A549 (cell line): Measurements from ENCODE around the gene CCL4L2. TPM values are rescaled to one million over a fixed set of nuclear protein-coding genes. Genes with fewer than 3 reads are reported as not detected.
"Not testable (repeated sequence)": the region's sequence is repeated elsewhere in the genome, so short reads cannot be mapped to it uniquely, and the experiment has no call there.

Experiments used
- ATAC-seq, 2 experiments: fragments of 200-7000 bp in 1 of 2; fragments of >200 bp in 1 of 2; cut with Nextera tagmentation in 1 of 2; cut with Tn5 transposase in 1 of 2; 3 replicates each; pipeline versions ENCODE4 v1.8.0 to v1.9.1; 2018 to 2020; ENCODE audit warnings: mild to moderate bottlenecking in 1 of 2, moderate library complexity in 1 of 2
- CTCF ChIA-PET: fragments of 300-600 bp; sonication (Branson Sonifier 250); formaldehyde crosslinking; extraction: SDS; loops from one replicate; lab custom pipeline; 2021; ENCODE audit warnings: antibody characterized with exemption, inconsistent platforms; lab: Yijun Ruan, JAX
- POLR2A ChIA-PET: fragments of 350-600 bp; formaldehyde crosslinking; extraction: SDS; loops from one replicate; lab custom pipeline; 2021; ENCODE audit warnings: antibody characterized with exemption, inconsistent platforms; lab: Yijun Ruan, JAX
- DNase-seq, 2 experiments: peaks; one replicate each; pipeline versions ENCODE4 v3.0.0 to v3.0.0-alpha.2; 2011 to 2016; ENCODE audit warnings: low read depth in 1 of 2, low spot score in 1 of 2
- FAIRE-seq: peaks from 2 replicates; lab custom pipeline; 2011; peaks lifted over from hg19 to GRCh38; lab: Jason Lieb, UNC
- H3K27ac ChIP-seq, 2 experiments: fragments of >200 bp; sonication (Bioruptor Twin); formaldehyde crosslinking; 3 replicates each; pipeline ENCODE4 v1.5.1; 2016 to 2017
- H3K4me1 ChIP-seq: fragments of >200 bp; sonication (Bioruptor Twin); formaldehyde crosslinking; 3 replicates; pipeline ENCODE4 v1.6.1; 2016
- H3K4me2 ChIP-seq: fragments of >200 bp; sonication (Bioruptor Twin); formaldehyde crosslinking; 3 replicates; pipeline ENCODE4 v1.6.1; 2016
- H3K4me3 ChIP-seq: fragments of >200 bp; sonication (Bioruptor Twin); formaldehyde crosslinking; 3 replicates; pipeline ENCODE4 v1.5.1; 2016
- H3K9me3 ChIP-seq: fragments of >200 bp; sonication (Bioruptor Twin); formaldehyde crosslinking; 3 replicates; pipeline ENCODE4 v1.6.1; 2016
- ATOH8 ChIP-seq: fragments of 250-450 bp; sonication (Bioruptor Pico); IDR thresholded peaks from 2 replicates; pipeline ENCODE4 v1.5.0; 2020; ENCODE audit warnings: low read depth, mild to moderate bottlenecking, moderate library complexity
- BHLHE40 ChIP-seq: IDR thresholded peaks from 2 replicates; pipeline ENCODE4 v1.6.1; 2012; ENCODE audit warnings: low read depth, low read length, inconsistent platforms
- CTCF ChIP-seq: fragments of >200 bp; sonication (Bioruptor Twin); formaldehyde crosslinking; IDR thresholded peaks from 3 replicates; pipeline ENCODE4 v1.5.1; 2016
- EHF ChIP-seq: fragments of 250-450 bp; sonication (Bioruptor Pico); IDR thresholded peaks from 2 replicates; pipeline ENCODE4 v1.5.0; 2020; ENCODE audit warnings: mild to moderate bottlenecking
- EHMT2 ChIP-seq: fragments of 200-600 bp; sonication (generic); IDR thresholded peaks from 2 replicates; pipeline ENCODE4 v1.6.1; 2016; ENCODE audit warnings: antibody characterized with exemption, low read depth, mild to moderate bottlenecking, moderate library complexity
- ELK1 ChIP-seq: fragments of 150-350 bp; IDR thresholded peaks from 2 replicates; pipeline ENCODE4 v1.6.1; 2014; ENCODE audit warnings: low read depth, mild to moderate bottlenecking, low read length
- FOSB ChIP-seq: fragments of 250-450 bp; sonication (Bioruptor Pico); IDR thresholded peaks from 2 replicates; pipeline ENCODE4 v1.5.0; 2020; ENCODE audit warnings: mild to moderate bottlenecking, moderate library complexity
- HOXA7 ChIP-seq: fragments of 250-450 bp; sonication (Bioruptor Pico); IDR thresholded peaks from 2 replicates; pipeline ENCODE4 v1.5.0; 2020; ENCODE audit warnings: mild to moderate bottlenecking, moderate library complexity
- HOXB13 ChIP-seq: fragments of 250-450 bp; sonication (Bioruptor Pico); IDR thresholded peaks from 2 replicates; pipeline ENCODE4 v1.5.0; 2020; ENCODE audit warnings: low read depth, mild to moderate bottlenecking, moderate library complexity
- HOXB5 ChIP-seq: fragments of 250-450 bp; sonication (Bioruptor Pico); IDR thresholded peaks from 2 replicates; pipeline ENCODE4 v1.5.0; 2020; ENCODE audit warnings: mild to moderate bottlenecking, moderate library complexity
- JUNB ChIP-seq: fragments of >200 bp; sonication (Bioruptor Twin); formaldehyde crosslinking; IDR thresholded peaks from 2 replicates; pipeline ENCODE4 v1.6.1; 2016
- KDM1A ChIP-seq: fragments of 200-600 bp; sonication (generic); IDR thresholded peaks from 2 replicates; pipeline ENCODE4 v1.6.1; 2016; ENCODE audit warnings: low read depth, mild to moderate bottlenecking
- NPAS2 ChIP-seq: fragments of 250-450 bp; sonication (Bioruptor Pico); IDR thresholded peaks from 2 replicates; pipeline ENCODE4 v1.8.0; 2022; ENCODE audit warnings: mild to moderate bottlenecking, moderate library complexity, borderline replicate concordance
- NR3C1 ChIP-seq: fragments of >200 bp; sonication (Bioruptor Twin); formaldehyde crosslinking; IDR thresholded peaks from 3 replicates; pipeline ENCODE4 v1.6.1; 2017
- PBX3 ChIP-seq: IDR thresholded peaks from 2 replicates; pipeline ENCODE4 v1.6.1; 2012
- PHF8 ChIP-seq: fragments of 200-600 bp; sonication (generic); IDR thresholded peaks from 2 replicates; pipeline ENCODE4 v1.6.1; 2016; ENCODE audit warnings: low read depth, mild to moderate bottlenecking, antibody characterized with exemption, moderate library complexity, borderline replicate concordance
- POLR2A ChIP-seq: IDR thresholded peaks from 2 replicates; pipeline ENCODE4 v1.6.1; 2012; ENCODE audit warnings: mild to moderate bottlenecking, low read length
- RCOR1 ChIP-seq: fragments of 150-350 bp; IDR thresholded peaks from 2 replicates; pipeline ENCODE4 v1.6.1; 2014; ENCODE audit warnings: antibody characterized with exemption, low read length, low read depth
- REST ChIP-seq: fragments of 200-600 bp; sonication (generic); IDR thresholded peaks from 2 replicates; pipeline ENCODE4 v1.6.1; 2016; ENCODE audit warnings: antibody characterized with exemption, mild to moderate bottlenecking, moderate library complexity
- SMC3 ChIP-seq: fragments of >200 bp; sonication (Bioruptor Twin); formaldehyde crosslinking; IDR thresholded peaks from 3 replicates; pipeline ENCODE4 v1.6.1; 2018; ENCODE audit warnings: inconsistent platforms
- ZFP36 ChIP-seq: fragments of 450-650 bp; IDR thresholded peaks from 2 replicates; pipeline ENCODE4 v1.6.1; 2014; ENCODE audit warnings: borderline replicate concordance; ENCODE audit not compliant: partially characterized antibody
- ZSCAN20 ChIP-seq: fragments of 250-450 bp; sonication (Bioruptor Pico); IDR thresholded peaks from 2 replicates; pipeline ENCODE4 v1.8.0; 2022; ENCODE audit warnings: mild to moderate bottlenecking, moderate library complexity
- WGBS: methylation state at CpG from one replicate; pipeline ENCODE4 v1.1.6; 2017; ENCODE audit errors: missing lambda C conversion rate; 5-methylcytosine and 5-hydroxymethylcytosine counted together
- polyA plus RNA-seq, 4 experiments: library from polyadenylated mRNA; depleted of rRNA in 3 of 4; stranded (reverse); fragments of >200 nt; fragmentation: RNase III in 1 of 4; extraction: RNeasy Plus Mini Kit Qiagen cat#74134 plus additional on column Dnase treatment in 1 of 4; gene quantifications; 2 replicates in 3 of 4; 3 replicates in 1 of 4; pipeline ENCODE4 v1.2.3, GENCODE V29; 2011 to 2017

Gene CCL4L2
- polyA plus RNA-seq, 2 of the 4 experiments (the other 2 are of a cell fraction): not detected

- TF ChIP-seq HOXB5 (CRISPR knock-in tag) (no peak), PHF8 (no peak), REST (no peak), HOXB13 (CRISPR knock-in tag) (no peak), PBX3 (no peak), ZSCAN20 (CRISPR knock-in tag) (no peak), SMC3 (no peak), FOSB (CRISPR knock-in tag) (no peak), BHLHE40 (no peak), POLR2A (no peak)
- POLR2A ChIA-PET: no interaction called here
- CTCF ChIA-PET: interaction anchor here (1.1 kb wide), 1 partner anchor 50 kb away, joined by 4 read pairs; no protein-coding TSS in a partner anchor
- Histone ChIP-seq H3K27ac (no peak overlapping the region), H3K4me2 (no peak overlapping the region), H3K9me3 (no peaks in the 10 kb centered on the region), H3K4me3 (no peak overlapping the region), H3K4me1 (no peaks in the 10 kb centered on the region)
- FAIRE-seq (no peak), DNase-seq (no peak), ATAC-seq (no peak)
- 47% methylated on average over 7 of the region's 7 CpGs for WGBS
These were observed 11.9 kb upstream of the CCL4L2 start for GRCh38 chr17:36198831-36199465.

- CTCF ChIA-PET, FAIRE-seq: not testable (repeated sequence)
- WGBS: 69% methylated on average over 3 of the region's 4 CpGs
These were observed 9.8 kb upstream of the CCL4L2 start for GRCh38 chr17:36201102-36201501.

GRCh38 chr17:36201506-36201905, 9.4 kb upstream of the CCL4L2 start:
- H3K9me3 ChIP-seq, ATAC-seq, H3K4me3 ChIP-seq, POLR2A ChIA-PET, FAIRE-seq, CTCF ChIA-PET, H3K27ac ChIP-seq, H3K4me2 ChIP-seq, DNase-seq, H3K4me1 ChIP-seq: not testable (repeated sequence)
- 78% methylated on average over 8 of the region's 8 CpGs for WGBS

More at GRCh38 chr17:36201102-36201501, 9.8 kb upstream of the CCL4L2 start:
- H3K9me3 ChIP-seq, POLR2A ChIA-PET, ATAC-seq, DNase-seq, H3K4me1 ChIP-seq, H3K4me3 ChIP-seq, H3K27ac ChIP-seq, H3K4me2 ChIP-seq: not testable (repeated sequence)

GRCh38 chr17:36203335-36203734, 7.5 kb upstream of the CCL4L2 start:
- ATAC-seq (no peak), FAIRE-seq (no peak), DNase-seq (no peak)
- Histone ChIP-seq H3K4me1 (no peaks in the 10 kb centered on the region), H3K9me3 (no peaks in the 10 kb centered on the region), H3K27ac (no peak overlapping the region), H3K4me3 (no peak overlapping the region), H3K4me2 (no peak overlapping the region)
- POLR2A ChIA-PET: no interaction called here
- 42% methylated on average over 3 of the region's 3 CpGs for WGBS
- CTCF ChIA-PET: no interaction called here
- TF ChIP-seq CTCF (no peak), RCOR1 (no peak), KDM1A (no peak), SMC3 (no peak), NPAS2 (CRISPR knock-in tag) (no peak), EHMT2 (no peak), ELK1 (no peak), ZFP36 (no peak), ATOH8 (CRISPR knock-in tag) (no peak), EHF (CRISPR knock-in tag) (no peak), NR3C1 (no peak), ZSCAN20 (CRISPR knock-in tag) (no peak), HOXA7 (no peak), JUNB (no peak)
